ENCODE measurements around the gene AKIRIN1.
A peak's percentile ranks its signal among the peaks of the same experiment; 100 is the strongest.

Gene AKIRIN1

GRCh38 chr1:39026051-39026865 is 35.2 kb downstream of the AKIRIN1 start, which contains the start of gene NDUFS5:
Gene NDUFS5 (plus strand): TSS chr1:39026350. CDS start chr1:39028725, 2,375 bp downstream.
- no peaks in the 10 kb centered on the region for H4K20me1 ChIP-seq (ENCODE audit: control insufficient read depth, insufficient read depth, low read depth, low read length)
- H3K27me3 ChIP-seq (ENCODE audit: control insufficient read depth, low read length): 0 out of 2 replicates have a peak, but pooled peaks cover 3% of the 10 kb centered on the region
- peak within 1 kb of the TSS; percentile 79 for H3K4me2 ChIP-seq (ENCODE audit: low read length)
- peaks cover 10% of the 10 kb centered on the region for H3K4me1 ChIP-seq (ENCODE audit: control insufficient read depth, low read length)
- peaks cover 36% of the 10 kb centered on the region for H3K79me2 ChIP-seq (ENCODE audit: control insufficient read depth, low read length)
- H3K36me3 ChIP-seq (ENCODE audit: control insufficient read depth, low read length): peaks cover 23% of the 10 kb centered on the region
- peak within 1 kb of the TSS; percentile 31 for H3K27ac ChIP-seq (ENCODE audit: low read depth, low read length)
- no peaks in the 10 kb centered on the region for H3K9me2 ChIP-seq (replicated peaks; ENCODE audit: control insufficient read depth, low read length)
- no peaks in the 10 kb centered on the region for H3F3A ChIP-seq (ENCODE audit: control insufficient read depth, insufficient read depth)
- H3K4me3 ChIP-seq (ENCODE audit: low read length): peak within 1 kb of the TSS; percentile 80
- TF ChIP-seq EZH2phosphoT487 (IDR thresholded peaks at IDR 0.05; ENCODE audit: borderline replicate concordance, low read length): no peak
- TF ChIP-seq, protein P1, sequence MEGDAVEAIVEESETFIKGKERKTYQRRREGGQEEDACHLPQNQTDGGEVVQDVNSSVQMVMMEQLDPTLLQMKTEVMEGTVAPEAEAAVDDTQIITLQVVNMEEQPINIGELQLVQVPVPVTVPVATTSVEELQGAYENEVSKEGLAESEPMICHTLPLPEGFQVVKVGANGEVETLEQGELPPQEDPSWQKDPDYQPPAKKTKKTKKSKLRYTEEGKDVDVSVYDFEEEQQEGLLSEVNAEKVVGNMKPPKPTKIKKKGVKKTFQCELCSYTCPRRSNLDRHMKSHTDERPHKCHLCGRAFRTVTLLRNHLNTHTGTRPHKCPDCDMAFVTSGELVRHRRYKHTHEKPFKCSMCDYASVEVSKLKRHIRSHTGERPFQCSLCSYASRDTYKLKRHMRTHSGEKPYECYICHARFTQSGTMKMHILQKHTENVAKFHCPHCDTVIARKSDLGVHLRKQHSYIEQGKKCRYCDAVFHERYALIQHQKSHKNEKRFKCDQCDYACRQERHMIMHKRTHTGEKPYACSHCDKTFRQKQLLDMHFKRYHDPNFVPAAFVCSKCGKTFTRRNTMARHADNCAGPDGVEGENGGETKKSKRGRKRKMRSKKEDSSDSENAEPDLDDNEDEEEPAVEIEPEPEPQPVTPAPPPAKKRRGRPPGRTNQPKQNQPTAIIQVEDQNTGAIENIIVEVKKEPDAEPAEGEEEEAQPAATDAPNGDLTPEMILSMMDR (IDR thresholded peaks at IDR 0.05; ENCODE audit: low read depth, low read length, poor library complexity, severe bottlenecking): no peak
- no peaks in the 10 kb centered on the region for H3K9me3 ChIP-seq (ENCODE audit: control insufficient read depth, insufficient read depth, low read length)

DNA sequence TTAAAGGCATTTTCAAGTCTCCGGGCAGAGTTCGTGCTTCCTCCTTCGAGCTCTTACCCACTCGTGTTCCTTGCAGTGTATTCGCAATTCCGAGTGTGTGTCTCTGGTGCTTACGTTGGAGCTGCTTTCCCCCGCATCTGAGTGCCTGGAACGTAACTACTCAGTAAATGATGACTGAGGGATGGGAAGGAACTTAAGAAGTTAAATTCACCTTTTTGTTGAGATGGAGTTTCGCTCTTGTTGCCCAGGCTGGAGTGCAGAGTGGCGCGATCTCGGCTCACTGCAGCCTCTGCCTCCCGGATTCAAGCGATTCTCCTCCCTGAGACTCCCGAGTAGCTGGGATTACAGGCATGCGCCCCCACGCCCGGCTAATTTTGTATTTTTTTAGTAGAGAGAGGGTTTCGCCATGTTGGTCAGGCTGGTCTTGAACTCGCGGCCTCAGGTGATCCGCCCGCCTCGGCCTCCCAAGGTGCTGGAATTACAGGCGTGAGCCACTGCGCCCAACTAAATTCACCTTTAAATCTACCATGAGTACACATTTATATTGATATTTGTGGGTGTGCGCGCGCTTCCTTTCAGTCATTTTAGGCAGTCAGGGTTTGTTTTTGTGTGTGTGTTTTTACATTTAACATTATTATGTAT is 35.9 kb downstream of the AKIRIN1 start:
- Histone ChIP-seq H3K9me3 (ENCODE audit: control insufficient read depth, insufficient read depth, low read length) (no peaks in the 10 kb centered on the region), H3K36me3 (ENCODE audit: control insufficient read depth, low read length) (peaks cover 30% of the 10 kb centered on the region), H3F3A (ENCODE audit: control insufficient read depth, insufficient read depth) (no peaks in the 10 kb centered on the region), H3K27ac (ENCODE audit: low read depth, low read length) (peak overlapping the region; percentile 31), H4K20me1 (ENCODE audit: control insufficient read depth, insufficient read depth, low read depth, low read length) (no peaks in the 10 kb centered on the region), H3K27me3 (ENCODE audit: control insufficient read depth, low read length) (no peaks in the 10 kb centered on the region), H3K4me3 (ENCODE audit: low read length) (peak overlapping the region; percentile 80), H3K79me2 (ENCODE audit: control insufficient read depth, low read length) (peaks cover 37% of the 10 kb centered on the region), H3K4me1 (ENCODE audit: control insufficient read depth, low read length) (peaks cover 10% of the 10 kb centered on the region), H3K9me2 (replicated peaks; ENCODE audit: control insufficient read depth, low read length) (no peaks in the 10 kb centered on the region), H3K4me2 (ENCODE audit: low read length) (peak overlapping the region; percentile 79)
- no peak for TF ChIP-seq EZH2phosphoT487 (IDR thresholded peaks at IDR 0.05; ENCODE audit: borderline replicate concordance, low read length)
- TF ChIP-seq, protein P1 (IDR thresholded peaks at IDR 0.05; ENCODE audit: low read depth, low read length, poor library complexity, severe bottlenecking): no peak

DNA sequence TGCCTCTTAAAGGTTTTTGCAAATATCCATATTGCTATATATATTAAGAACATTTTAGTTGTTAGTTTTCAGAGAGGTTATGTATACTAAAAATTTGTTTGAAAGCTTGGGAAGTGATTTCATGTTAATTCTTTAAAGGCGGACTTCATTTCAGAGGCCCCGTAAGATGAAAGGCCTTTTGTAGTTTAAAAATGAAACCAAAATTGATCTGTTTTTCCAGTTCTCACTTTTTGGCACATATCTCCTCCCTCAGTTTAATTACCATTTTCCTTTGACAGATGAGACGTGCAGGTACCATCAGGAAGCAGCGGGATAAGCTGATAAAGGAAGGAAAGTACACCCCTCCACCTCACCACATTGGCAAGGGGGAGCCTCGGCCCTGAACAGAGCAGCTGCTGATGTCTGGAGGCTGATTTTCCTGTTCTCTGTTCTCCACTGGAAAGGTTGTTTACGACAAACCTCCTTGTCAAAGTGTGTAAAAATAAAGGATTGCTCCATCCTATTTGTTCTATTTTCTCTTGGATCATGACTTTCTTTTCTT is 43.1 kb downstream of the AKIRIN1 start:
- Histone ChIP-seq H3F3A (ENCODE audit: control insufficient read depth, insufficient read depth) (no peaks in the 10 kb centered on the region), H3K4me1 (ENCODE audit: control insufficient read depth, low read length) (no peaks in the 10 kb centered on the region), H4K20me1 (ENCODE audit: control insufficient read depth, insufficient read depth, low read depth, low read length) (0 out of 2 replicates have a peak, but pooled peaks cover 3% of the 10 kb centered on the region), H3K9me3 (ENCODE audit: control insufficient read depth, insufficient read depth, low read length) (no peaks in the 10 kb centered on the region), H3K9me2 (replicated peaks; ENCODE audit: control insufficient read depth, low read length) (no peaks in the 10 kb centered on the region), H3K79me2 (ENCODE audit: control insufficient read depth, low read length) (peaks cover 11% of the 10 kb centered on the region), H3K4me3 (ENCODE audit: low read length) (no peak overlapping the region), H3K4me2 (ENCODE audit: low read length) (no peak overlapping the region), H3K27ac (ENCODE audit: low read depth, low read length) (no peak overlapping the region), H3K27me3 (ENCODE audit: control insufficient read depth, low read length) (no peaks in the 10 kb centered on the region), H3K36me3 (ENCODE audit: control insufficient read depth, low read length) (peaks cover 43% of the 10 kb centered on the region)
- TF ChIP-seq EZH2phosphoT487 (IDR thresholded peaks at IDR 0.05; ENCODE audit: borderline replicate concordance, low read length): no peak
- TF ChIP-seq, protein P1 (IDR thresholded peaks at IDR 0.05; ENCODE audit: low read depth, low read length, poor library complexity, severe bottlenecking): no peak

Measured in DOHH2 (cell line).